H1 (cell line): ENCODE data around the gene RBM14. TPM values are rescaled to one million over a fixed set of nuclear protein-coding genes. Genes with fewer than 3 reads are reported as not detected.

Experiments used
- CTCF ChIA-PET: fragments of 300-600 bp; sonication (Branson Sonifier 250); formaldehyde crosslinking; loops from one replicate; lab custom pipeline; 2021; ENCODE audit not compliant: partially characterized antibody; lab: Charles Lee
- POLR2A ChIA-PET: fragments of 300-600 bp; sonication (Branson Sonifier 250); formaldehyde crosslinking; loops from one replicate; lab custom pipeline; 2021; ENCODE audit warnings: inconsistent platforms; ENCODE audit not compliant: partially characterized antibody; lab: Charles Lee
- DNase-seq, 2 experiments: peaks; one replicate each; pipeline versions ENCODE4 v3.0.0 to v3.0.0-alpha.2; 2010 to 2022; ENCODE audit warnings: low spot score in 2 of 2, low read depth in 1 of 2, mixed read lengths in 1 of 2
- FAIRE-seq: peaks from 2 replicates; lab custom pipeline; 2011; peaks lifted over from hg19 to GRCh38; lab: Jason Lieb, UNC
- H2AFZ ChIP-seq: 2 replicates; pipeline ENCODE4 v1.8.1; 2012; ENCODE audit warnings: low read length, inconsistent platforms
- H2AK5ac ChIP-seq: 2 replicates; pipeline ENCODE4 v1.6.1; 2013; ENCODE audit warnings: low read depth, low read length
- H2BK120ac ChIP-seq: replicated peaks from 2 replicates; pipeline ENCODE3; 2013; ENCODE audit warnings: low read depth, low read length, inconsistent platforms
- H2BK12ac ChIP-seq: 2 replicates; pipeline ENCODE4 v1.6.1; 2013; ENCODE audit warnings: low read depth, low read length
- H2BK15ac ChIP-seq: 2 replicates; pipeline ENCODE4 v1.6.1; 2013; ENCODE audit warnings: low read length
- H2BK20ac ChIP-seq: 2 replicates; pipeline ENCODE4 v1.6.1; 2013; ENCODE audit warnings: low read length
- H2BK5ac ChIP-seq: 2 replicates; pipeline ENCODE4 v1.6.1; 2013; ENCODE audit warnings: low read depth, low read length
- H3K14ac ChIP-seq: 2 replicates; pipeline ENCODE4 v1.6.1; 2013; ENCODE audit warnings: inconsistent platforms; ENCODE audit not compliant: insufficient read length
- H3K18ac ChIP-seq: 2 replicates; pipeline ENCODE4 v1.6.1; 2013; ENCODE audit warnings: low read length; ENCODE audit errors: extremely low read depth
- H3K23ac ChIP-seq: 2 replicates; pipeline ENCODE4 v1.6.1; 2013; ENCODE audit warnings: inconsistent platforms; ENCODE audit not compliant: insufficient read length
- H3K23me2 ChIP-seq: 2 replicates; pipeline ENCODE4 v1.6.1; 2013; ENCODE audit warnings: low read depth, low read length
- H3K27ac ChIP-seq: 2 replicates; pipeline ENCODE4 v1.6.1; 2011; ENCODE audit warnings: low read depth, low read length, inconsistent platforms
- H3K27me3 ChIP-seq, 4 experiments: replicated peaks in 1 of 4; 1 replicate in 1 of 4; 2 replicates in 3 of 4; pipeline versions ENCODE4 v1.6.1 to v1.8.1; 2011 to 2013; ENCODE audit warnings: low read length in 3 of 4, mild to moderate bottlenecking in 3 of 4, inconsistent platforms in 2 of 4, mixed read lengths in 2 of 4, moderate library complexity in 1 of 4; ENCODE audit not compliant: control insufficient read depth in 3 of 4, insufficient read depth in 3 of 4; ENCODE audit errors: extremely low read depth in 1 of 4
- H3K36me3 ChIP-seq, 4 experiments: 2 replicates each; pipeline versions ENCODE4 v1.6.1 to v1.8.1; 2011 to 2013; ENCODE audit warnings: mild to moderate bottlenecking in 4 of 4, low read length in 3 of 4, moderate library complexity in 2 of 4, control low read depth in 1 of 4, inconsistent platforms in 1 of 4; ENCODE audit not compliant: insufficient read depth in 4 of 4, control insufficient read depth in 2 of 4
- H3K4ac ChIP-seq: replicated peaks from 2 replicates; pipeline ENCODE3; 2013; ENCODE audit warnings: low read length, low read depth, mixed read lengths, inconsistent platforms; ENCODE audit not compliant: insufficient read length
- H3K4me1 ChIP-seq, 4 experiments: replicated peaks in 1 of 4; 1 replicate in 1 of 4; 2 replicates in 3 of 4; pipeline versions ENCODE4 v1.6.1 to v1.8.1; 2011 to 2013; ENCODE audit warnings: low read length in 3 of 4, inconsistent platforms in 2 of 4, mixed read lengths in 1 of 4; ENCODE audit not compliant: insufficient read depth in 4 of 4, control insufficient read depth in 3 of 4
- H3K4me2 ChIP-seq, 2 experiments: 2 replicates each; pipeline versions ENCODE4 v1.6.1 to v1.8.1; 2011 to 2013; ENCODE audit warnings: low read depth in 2 of 2, low read length in 2 of 2, control low read depth in 1 of 2, inconsistent platforms in 1 of 2, mild to moderate bottlenecking in 1 of 2; ENCODE audit not compliant: insufficient read depth in 1 of 2
- H3K4me3 ChIP-seq, 4 experiments: fragments of 200-600, 300-600 bp in 1 of 4; sonication (generic), shearing (Covaris generic), sonication (Bioruptor Twin) in 1 of 4; 2 replicates each; pipeline versions ENCODE4 v1.5.1 to v1.8.1; 2011 to 2016; ENCODE audit warnings: low read length in 4 of 4, low read depth in 3 of 4, control low read depth in 2 of 4, inconsistent platforms in 2 of 4, mild to moderate bottlenecking in 2 of 4, mixed read lengths in 1 of 4, moderate library complexity in 1 of 4; ENCODE audit not compliant: insufficient read depth in 2 of 4; ENCODE audit errors: extremely low read depth in 1 of 4
- H3K56ac ChIP-seq: replicated peaks from 2 replicates; pipeline ENCODE3; 2013; ENCODE audit warnings: low read depth, mild to moderate bottlenecking, mixed read lengths, low read length, inconsistent platforms; ENCODE audit not compliant: insufficient read length
- H3K79me1 ChIP-seq: 2 replicates; pipeline ENCODE4 v1.6.1; 2013; ENCODE audit warnings: low read depth, low read length, control low read depth
- H3K79me2 ChIP-seq, 2 experiments: 2 replicates each; pipeline versions ENCODE4 v1.6.1 to v1.8.1; 2012 to 2013; ENCODE audit warnings: low read length in 2 of 2, mild to moderate bottlenecking in 2 of 2, inconsistent platforms in 1 of 2; ENCODE audit not compliant: insufficient read depth in 2 of 2, control insufficient read depth in 1 of 2
- H3K9ac ChIP-seq, 4 experiments: replicated peaks in 1 of 4; 1 replicate in 1 of 4; 2 replicates in 3 of 4; pipeline versions ENCODE4 v1.6.1 to v1.8.1; 2011 to 2013; ENCODE audit warnings: low read depth in 3 of 4, low read length in 3 of 4, control low read depth in 2 of 4, mild to moderate bottlenecking in 2 of 4, moderate library complexity in 2 of 4, inconsistent platforms in 1 of 4; ENCODE audit errors: extremely low read depth in 1 of 4
- H3K9me3 ChIP-seq, 2 experiments: 2 replicates each; pipeline versions ENCODE4 v1.6.1 to v1.8.1; 2012 to 2013; ENCODE audit warnings: mild to moderate bottlenecking in 2 of 2, moderate library complexity in 2 of 2, control low read depth in 1 of 2, inconsistent platforms in 1 of 2, low read depth in 1 of 2, low read length in 1 of 2, mixed read lengths in 1 of 2; ENCODE audit not compliant: insufficient read depth in 2 of 2
- H4K20me1 ChIP-seq, 2 experiments: replicated peaks in 1 of 2; 2 replicates each; pipeline versions ENCODE3 to v1.8.1; 2011 to 2013; ENCODE audit warnings: inconsistent platforms in 2 of 2, low read length in 2 of 2, mild to moderate bottlenecking in 1 of 2; ENCODE audit not compliant: insufficient read depth in 2 of 2, control insufficient read depth in 1 of 2
- H4K5ac ChIP-seq: 2 replicates; pipeline ENCODE4 v1.6.1; 2013; ENCODE audit warnings: low read length, low read depth, mixed read lengths, inconsistent platforms; ENCODE audit not compliant: insufficient read length
- H4K8ac ChIP-seq: 2 replicates; pipeline ENCODE4 v1.8.0; 2013; ENCODE audit warnings: mild to moderate bottlenecking, moderate library complexity, low read length, inconsistent platforms; ENCODE audit not compliant: insufficient read depth; ENCODE audit errors: extremely low read depth
- H4K91ac ChIP-seq: replicated peaks from 2 replicates; pipeline ENCODE3; 2013; ENCODE audit warnings: low read length, mixed read lengths, inconsistent platforms; ENCODE audit not compliant: insufficient read length
- CHD1 ChIP-seq: IDR thresholded peaks from 2 replicates; pipeline ENCODE4 v1.6.1; 2012; ENCODE audit warnings: low read depth, low read length, improper control_type of control experiment
- EGR1 ChIP-seq: IDR thresholded peaks from 2 replicates; pipeline ENCODE4 v1.6.1; 2011; ENCODE audit warnings: low read depth, low read length, borderline replicate concordance
- GTF2F1 ChIP-seq: IDR thresholded peaks from 2 replicates; pipeline ENCODE4 v1.6.1; 2012; ENCODE audit warnings: low read depth, low read length, improper control_type of control experiment, borderline replicate concordance
- HDAC2 ChIP-seq, 2 experiments: fragments of 300-600 bp in 1 of 2; sonication (generic) in 1 of 2; IDR thresholded peaks; 2 replicates each; pipeline ENCODE4 v1.6.1; 2011 to 2012; ENCODE audit warnings: low read depth in 2 of 2, low read length in 2 of 2, mild to moderate bottlenecking in 2 of 2, moderate library complexity in 2 of 2, borderline replicate concordance in 1 of 2, inconsistent platforms in 1 of 2
- KDM4A ChIP-seq: IDR thresholded peaks from one replicate; pipeline ENCODE4 v1.7.1; 2012; ENCODE audit warnings: low read depth, mild to moderate bottlenecking, moderate library complexity, low read length, inconsistent platforms; ENCODE audit not compliant: severe bottlenecking
- POLR2A ChIP-seq, 2 experiments: IDR thresholded peaks; 1 replicate in 1 of 2; 2 replicates in 1 of 2; pipeline ENCODE4 v1.6.1; 2011; ENCODE audit warnings: low read depth in 2 of 2, low read length in 2 of 2, mild to moderate bottlenecking in 2 of 2; ENCODE audit errors: control extremely low read depth in 1 of 2
- POU5F1 ChIP-seq: IDR thresholded peaks from 2 replicates; pipeline ENCODE4 v1.6.1; 2011; ENCODE audit warnings: low read depth, mild to moderate bottlenecking, low read length, moderate library complexity
- RNF2 ChIP-seq: fragments of 200-900, 300-1000 bp; sonication (generic); IDR thresholded peaks from 2 replicates; pipeline ENCODE4 v1.7.1; 2016; ENCODE audit warnings: borderline replicate concordance, low read depth, mild to moderate bottlenecking, antibody characterized with exemption, low read length; ENCODE audit not compliant: poor library complexity, severe bottlenecking; ENCODE audit errors: missing control alignments
- SIX5 ChIP-seq: IDR thresholded peaks from 2 replicates; pipeline ENCODE4 v1.6.1; 2011; ENCODE audit warnings: mild to moderate bottlenecking, low read depth, low read length
- SP4 ChIP-seq: IDR thresholded peaks from 2 replicates; pipeline ENCODE4 v1.6.1; 2012; ENCODE audit warnings: low read length, inconsistent platforms
- SRF ChIP-seq: IDR thresholded peaks from 2 replicates; pipeline ENCODE4 v1.6.1; 2011; ENCODE audit warnings: mild to moderate bottlenecking, low read depth, low read length, moderate library complexity
- TCF12 ChIP-seq: IDR thresholded peaks from 2 replicates; pipeline ENCODE4 v1.6.1; 2011; ENCODE audit warnings: low read depth, mild to moderate bottlenecking, low read length
- TEAD4 ChIP-seq: IDR thresholded peaks from 2 replicates; pipeline ENCODE4 v1.6.1; 2012; ENCODE audit warnings: low read depth, low read length, inconsistent platforms, mixed read lengths
- ZNF274 ChIP-seq: IDR thresholded peaks from 2 replicates; pipeline ENCODE4 v1.7.0; 2012; ENCODE audit warnings: low read length, borderline replicate concordance; ENCODE audit errors: extremely low read depth
- WGBS, 2 experiments: shearing (Covaris generic) in 1 of 2; methylation state at CpG; one replicate each; pipeline versions ENCODE4 v1.1.6 to v1.1.7; 2013 to 2015; ENCODE audit warnings: low lambda C conversion rate in 2 of 2, mixed read lengths in 2 of 2, inconsistent platforms in 1 of 2, low coverage in 1 of 2, missing lambda C conversion rate in 1 of 2; ENCODE audit not compliant: insufficient replicate concordance in 2 of 2, insufficient coverage in 1 of 2, insufficient read length in 1 of 2; ENCODE audit errors: extremely low coverage in 1 of 2, missing lambda C conversion rate in 1 of 2; 5-methylcytosine and 5-hydroxymethylcytosine counted together
- polyA plus RNA-seq, 7 experiments: library from polyadenylated mRNA; depleted of rRNA in 3 of 7; stranded (reverse) in 5 of 7; unstranded in 2 of 7; fragments of >200 nt in 5 of 7; fragments of 200-250 nt in 2 of 7; gene quantifications; 1 replicate in 5 of 7; 2 replicates in 1 of 7; 4 replicates in 1 of 7; pipeline versions ENCODE4 v1.2.1 to v1.2.3, GENCODE V29; 2011 to 2013; ENCODE audit warnings: missing spikeins in 2 of 7, mixed read lengths in 2 of 7
- total RNA-seq: library from RNA; stranded (reverse); fragmentation: NEBNext Ultra II Directional; extraction: Animal tissue kit (Norgen Biotek cat#: 25700); gene quantifications from 2 replicates; pipeline ENCODE4 v1.2.1, GENCODE V29; 2021

Gene RBM14
- total and polyA plus RNA-seq, 2 of the 8 experiments (the other 6 are each of a cell fraction or from before 2014, with no cell fraction given) = 67.2 to 142 TPM

DNA sequence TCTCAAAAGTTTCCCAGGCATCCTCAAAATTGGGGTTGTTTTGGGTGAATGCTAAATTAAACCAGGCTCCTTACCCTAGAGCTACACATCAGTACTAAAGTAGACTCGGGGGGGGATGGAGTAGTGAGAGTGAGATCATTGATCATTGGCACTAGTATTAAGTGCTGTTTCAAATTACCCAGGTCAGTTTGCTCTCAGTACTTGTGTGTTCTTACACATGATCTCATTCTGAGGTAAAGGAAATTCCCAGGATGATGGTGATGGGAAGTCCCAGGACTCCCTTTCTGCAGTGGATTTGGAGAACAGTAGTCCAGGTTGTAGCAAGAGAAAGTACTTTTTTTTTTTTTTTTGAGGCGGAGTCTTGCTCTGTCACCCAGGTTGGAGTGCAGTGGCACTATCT, 34.6 kb downstream of the RBM14 start:
- H4K20me1 ChIP-seq = peaks cover 9 to 23% of the 10 kb centered on the region in 2 experiments
- H3K79me2 ChIP-seq = peaks cover 12 to 80% of the 10 kb centered on the region in 2 experiments
- no peak for DNase-seq
- no peak overlapping the region for H2BK20ac ChIP-seq
- H4K8ac ChIP-seq = no peak overlapping the region
- H3K27me3 ChIP-seq = no peaks in the 10 kb centered on the region
- H3K14ac ChIP-seq = no peak overlapping the region
- H3K56ac ChIP-seq = no peak overlapping the region
- peaks cover 11% of the 10 kb centered on the region for H3K79me1 ChIP-seq
- no peak overlapping the region for H3K18ac ChIP-seq
- no peak overlapping the region for H2BK15ac ChIP-seq
- no peaks in the 10 kb centered on the region for H3K9me3 ChIP-seq
- H2BK5ac ChIP-seq = no peak overlapping the region
- ChIA-PET POLR2A (interaction anchor here (1.6 to 66.2 kb wide), 4 partner anchors 8 to 124 kb away, joined by 3 to 2165 read pairs (median 1093); partner anchors contain the start of genes CCDC87, CCS, RBM14 and RBM4), CTCF (interaction anchor here (0.5 to 0.7 kb wide), 2 partner anchors 42 to 1181 kb away, joined by 3 read pairs; no protein-coding TSS in a partner anchor)
- no peak overlapping the region for H3K4me3 ChIP-seq
- no peaks in the 10 kb centered on the region for H3K23me2 ChIP-seq
- no peaks in the 10 kb centered on the region for H3K4me1 ChIP-seq
- H3K4ac ChIP-seq = no peak overlapping the region
- H3K27ac ChIP-seq = no peak overlapping the region
- FAIRE-seq = no peak
- H2BK12ac ChIP-seq = no peak overlapping the region
- H4K91ac ChIP-seq = no peak overlapping the region
- no peak overlapping the region for H2BK120ac ChIP-seq
- H4K5ac ChIP-seq = no peak overlapping the region
- no peak overlapping the region for H2AK5ac ChIP-seq
- WGBS, 2 experiments = 97% methylated on average over 2 of the region's 2 CpGs; no CpG with 5 or more reads in 1 of the 2 experiments
- H3K4me2 ChIP-seq = no peak overlapping the region
- H2AFZ ChIP-seq = no peak overlapping the region
- H3K23ac ChIP-seq = no peak overlapping the region
- H3K9ac ChIP-seq = no peak overlapping the region
- H3K36me3 ChIP-seq = peaks cover 17 to 56% (median 32%) of the 10 kb centered on the region in 4 experiments
- TF ChIP-seq HDAC2 (IDR thresholded peaks at IDR 0.05; ENCODE audit: borderline replicate concordance in 1 of 2, low read depth in 2 of 2, low read length in 2 of 2) = no peak
- no peak for TF ChIP-seq RNF2
- TF ChIP-seq ZNF274 = no peak
- TF ChIP-seq POU5F1 = no peak
- no peak for TF ChIP-seq SP4
- TF ChIP-seq EGR1 = no peak
- no peak for TF ChIP-seq TCF12
- TF ChIP-seq KDM4A = no peak
- no peak for TF ChIP-seq SRF
- no peak for TF ChIP-seq GTF2F1
- no peak for TF ChIP-seq POLR2A (IDR thresholded peaks at IDR 0.05; ENCODE audit: control extremely low read depth in 1 of 2, low read depth in 2 of 2, low read length in 2 of 2)
- no peak for TF ChIP-seq CHD1
- no peak for TF ChIP-seq SIX5
- TF ChIP-seq TEAD4 = no peak
